ENCODE results near the gene NOL7.

The NOL7 gene

DNA sequence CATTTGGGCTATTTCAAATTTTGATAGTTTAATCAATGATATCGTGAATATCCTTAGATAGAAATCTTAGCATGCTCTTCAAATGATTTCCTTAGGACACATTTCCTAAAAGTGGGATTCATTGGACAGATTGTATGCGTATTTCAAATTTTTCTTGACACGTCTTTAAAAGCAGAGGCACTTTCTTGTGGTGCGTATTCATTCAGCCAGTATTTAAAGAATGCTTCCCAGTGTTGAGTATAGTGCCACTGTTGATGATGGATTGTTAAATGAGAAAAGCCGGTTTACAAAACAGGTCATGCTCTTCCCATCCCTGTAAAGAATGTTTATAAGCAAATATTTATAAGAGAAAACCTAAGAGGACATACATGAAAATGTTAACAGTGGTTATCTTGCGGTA is 15.1 kb upstream of the NOL7 start:
- no peak for DNase-seq

GRCh38 chr6:13604135-13604534 is 11.0 kb upstream of the NOL7 start:
- no peak for DNase-seq

- no peak for DNase-seq
Observed at GRCh38 chr6:13604546-13605416, 10.4 kb upstream of the NOL7 start.

GRCh38 chr6:13605634-13606033 is 9.5 kb upstream of the NOL7 start:
- DNase-seq, result no peak

GRCh38 chr6:13611715-13612114 is 3.4 kb upstream of the NOL7 start:
- no peak for DNase-seq

DNA sequence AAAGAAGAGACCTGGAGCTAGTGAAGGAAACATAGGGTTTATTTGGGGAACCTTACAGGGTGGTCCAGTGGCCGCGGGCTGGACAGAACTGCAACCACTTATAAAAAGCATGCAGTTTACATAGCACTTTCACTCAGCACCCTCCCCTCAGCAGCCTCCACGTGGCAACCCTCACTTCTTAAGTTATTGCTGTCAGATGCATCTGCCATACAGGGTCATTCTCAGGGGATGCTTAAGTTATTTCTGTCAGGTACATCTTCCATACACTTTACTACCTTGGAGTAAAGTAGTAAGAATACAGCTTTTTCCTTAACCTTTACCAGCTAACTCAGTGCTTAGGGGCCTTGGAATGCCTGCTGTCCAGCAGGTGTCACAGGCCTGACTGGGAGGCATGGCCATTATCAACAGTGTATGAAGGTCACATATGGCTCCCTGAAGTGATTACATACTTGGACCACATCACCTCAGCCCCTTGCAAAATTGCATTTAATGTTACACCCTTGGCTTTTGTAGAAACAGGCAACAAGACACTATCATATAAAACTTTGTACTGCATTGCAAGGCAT is 2.0 kb upstream of the NOL7 start:
- DNase-seq, result no peak

DNA sequence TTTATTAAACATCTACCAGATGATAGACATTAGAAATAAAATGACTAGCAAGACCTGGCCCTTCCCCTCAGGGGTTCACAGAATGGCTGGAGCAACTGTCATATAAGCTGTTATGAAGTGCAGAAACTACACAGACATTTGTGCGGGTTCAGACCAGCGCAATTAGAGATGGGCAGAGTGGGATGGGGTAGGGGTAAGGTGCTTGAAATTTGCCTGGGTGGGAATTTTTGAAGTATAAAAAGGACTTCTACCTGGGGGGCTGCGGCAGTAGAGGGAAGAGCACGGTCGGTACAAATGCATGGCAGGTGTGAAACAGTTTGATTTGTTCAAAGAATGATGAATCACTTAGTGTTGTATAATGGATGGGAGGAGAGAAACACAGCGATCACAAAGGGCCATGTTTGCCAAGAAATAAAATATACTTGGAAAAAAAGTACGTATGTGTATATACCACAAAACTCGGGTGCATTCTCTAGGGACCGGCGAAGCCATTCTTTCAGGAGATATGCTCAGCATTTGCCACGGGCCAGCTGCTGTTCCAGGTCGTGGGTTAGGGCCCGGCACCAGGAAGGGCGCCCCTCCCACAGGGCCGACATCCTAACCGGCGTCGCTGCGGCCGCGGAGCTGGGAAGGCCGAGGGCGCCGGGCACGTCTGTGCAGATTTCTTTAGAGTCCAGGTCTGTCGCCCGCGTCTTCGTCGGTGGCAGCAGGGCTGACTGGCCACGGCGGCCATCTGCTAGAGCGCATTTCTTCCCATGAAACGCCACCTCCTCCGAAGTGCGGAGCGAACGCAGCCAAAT is 809 bp upstream of the NOL7 start:
- peak; percentile 73 for DNase-seq

- DNase-seq, result peak; percentile 21
Observed at GRCh38 chr6:13615792-13616120, 621 bp downstream of the NOL7 start.

- DNase-seq, result no peak
Observed at GRCh38 chr6:13617066-13617465, 1.9 kb downstream of the NOL7 start.

- peak; percentile 52 for DNase-seq
Observed at GRCh38 chr6:13624871-13625288, 9.7 kb downstream of the NOL7 start.

GRCh38 chr6:13629459-13630116 is 14.5 kb downstream of the NOL7 start:
- DNase-seq, result no peak

DNA sequence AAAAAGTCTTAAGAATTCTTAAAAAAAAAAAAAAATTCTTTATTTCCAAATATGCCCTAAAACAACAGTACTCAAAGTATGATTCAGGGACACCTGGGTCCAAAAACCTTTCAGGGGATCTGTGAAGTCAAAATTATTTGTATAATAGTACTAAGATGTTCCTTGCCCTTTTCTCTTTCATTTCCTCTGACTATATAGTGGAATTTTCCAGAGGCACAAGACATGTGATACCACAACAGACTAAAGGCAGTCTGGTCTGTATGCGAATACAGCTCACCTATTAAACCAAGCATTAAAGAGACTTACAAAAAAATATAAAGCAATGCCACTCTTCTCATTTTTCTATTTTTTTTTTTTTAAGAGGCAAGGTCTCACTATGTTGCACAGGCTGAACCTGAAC is 15.4 kb downstream of the NOL7 start:
- DNase-seq, result no peak

GRCh38 chr6:13633343-13633742 is 18.2 kb downstream of the NOL7 start:
- no peak for DNase-seq

DNA sequence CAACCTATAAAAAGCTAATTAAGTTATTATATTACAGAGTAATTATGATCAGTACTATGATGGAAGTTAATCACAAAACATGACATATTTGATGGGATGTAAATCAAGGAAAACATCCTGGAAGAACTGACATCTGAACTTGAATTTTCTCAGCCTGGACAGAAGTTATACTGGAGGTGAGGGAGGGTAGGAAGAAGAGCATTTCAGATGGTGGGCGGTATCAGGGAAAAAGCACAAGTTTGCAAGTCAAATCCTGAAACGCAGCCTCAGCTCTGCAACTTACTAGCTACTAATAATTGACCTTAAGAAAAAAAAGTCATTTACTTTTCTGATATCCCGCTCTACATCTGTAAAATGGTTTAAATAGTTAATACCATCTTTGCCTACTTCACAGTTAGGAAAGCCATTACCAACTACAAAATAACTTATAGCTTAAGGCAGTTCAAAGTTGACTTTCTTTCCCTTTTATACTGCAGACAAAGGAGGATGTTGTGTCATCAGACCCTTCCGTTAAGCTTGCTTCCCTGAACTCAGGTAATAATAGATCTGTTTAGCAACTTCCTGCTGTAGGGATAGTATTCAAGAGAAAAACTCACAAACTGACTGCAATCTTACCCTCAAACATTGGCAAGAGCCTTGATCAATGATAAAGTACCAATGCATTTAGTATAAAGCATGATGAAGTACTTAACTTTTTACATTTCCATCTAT is 21.0 kb downstream of the NOL7 start:
- DNase-seq, result no peak

DNA sequence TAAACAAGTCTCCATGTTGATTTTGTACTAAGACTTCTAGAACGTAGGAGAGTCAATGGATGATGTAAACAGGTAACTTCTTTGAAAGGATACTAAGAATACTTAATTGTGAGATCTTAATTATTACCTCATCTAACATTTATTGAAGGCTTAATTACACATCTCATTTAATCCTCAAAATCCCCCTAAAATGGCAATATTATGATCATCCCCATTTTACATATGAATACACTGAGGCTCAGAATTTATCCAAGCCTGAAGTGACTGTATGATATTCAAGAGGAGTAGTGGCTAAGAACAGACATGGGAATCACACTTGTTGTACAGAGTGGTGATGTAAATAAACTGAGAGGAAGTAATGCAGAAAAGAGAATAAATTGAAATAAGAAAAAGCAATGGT is 22.9 kb downstream of the NOL7 start:
- DNase-seq, result no peak

DNA sequence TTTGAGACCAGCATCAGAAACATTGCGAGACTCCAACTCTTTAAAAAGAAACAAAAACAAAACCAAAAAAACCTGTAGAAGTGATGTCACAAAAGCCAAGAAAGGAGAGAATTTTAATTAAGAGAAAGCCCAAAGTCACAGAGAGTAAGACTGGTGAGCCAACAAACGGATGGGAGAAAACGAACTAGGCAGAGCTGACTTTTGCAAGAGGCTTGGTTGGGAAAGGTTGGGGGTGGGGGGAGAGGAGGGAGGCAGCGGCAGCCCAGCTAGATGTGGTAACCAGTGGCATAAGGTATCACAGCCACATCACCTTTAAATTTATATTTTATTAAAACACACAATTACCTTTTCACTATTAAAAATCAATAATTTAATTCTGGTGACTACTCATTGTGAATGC is 23.5 kb downstream of the NOL7 start:
- DNase-seq, result no peak

- no peak for DNase-seq
Observed at GRCh38 chr6:13641315-13641714, 26.2 kb downstream of the NOL7 start.

GRCh38 chr6:13643125-13643524 is 28.0 kb downstream of the NOL7 start:
- no peak for DNase-seq

DNA sequence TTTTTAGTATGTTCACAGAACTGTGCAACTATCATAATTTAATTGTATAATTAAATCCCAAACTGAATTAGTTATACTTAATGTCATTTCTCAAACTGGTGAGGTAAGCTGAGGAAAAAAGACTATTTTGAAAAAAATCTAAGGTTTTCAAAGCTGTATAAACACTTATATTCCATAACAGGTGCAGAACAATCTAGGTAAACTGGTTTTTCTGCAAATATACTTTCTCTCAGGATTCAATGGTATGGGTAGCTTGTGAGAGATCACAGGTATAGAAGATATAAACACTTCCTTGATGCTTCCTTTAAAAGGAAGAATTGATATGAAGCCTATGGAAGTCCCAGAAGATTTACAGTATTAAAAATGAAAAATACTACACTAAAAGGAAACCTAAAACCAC is 33.7 kb downstream of the NOL7 start:
- no peak for DNase-seq

GRCh38 chr6:13649393-13649792 is 34.3 kb downstream of the NOL7 start:
- no peak for DNase-seq

DNA sequence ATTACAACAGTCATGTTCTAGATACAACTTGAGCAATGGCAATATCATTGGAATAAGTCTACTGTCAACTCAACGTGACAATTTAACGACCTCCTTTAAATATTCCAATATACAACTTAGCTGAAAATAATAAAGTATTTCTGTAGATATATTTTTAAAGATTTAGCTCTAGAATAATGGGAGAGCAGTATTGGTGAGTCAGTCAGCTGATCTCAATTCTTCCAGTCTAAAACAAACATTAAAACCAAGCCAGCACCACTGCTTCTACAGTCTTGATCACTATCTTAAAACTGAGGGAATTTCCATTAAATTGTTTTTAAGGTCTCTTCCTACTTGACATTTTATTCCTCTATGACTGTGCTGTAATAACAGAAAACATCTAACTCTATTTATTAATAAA is 38.2 kb downstream of the NOL7 start:
- DNase-seq, result no peak

DNA sequence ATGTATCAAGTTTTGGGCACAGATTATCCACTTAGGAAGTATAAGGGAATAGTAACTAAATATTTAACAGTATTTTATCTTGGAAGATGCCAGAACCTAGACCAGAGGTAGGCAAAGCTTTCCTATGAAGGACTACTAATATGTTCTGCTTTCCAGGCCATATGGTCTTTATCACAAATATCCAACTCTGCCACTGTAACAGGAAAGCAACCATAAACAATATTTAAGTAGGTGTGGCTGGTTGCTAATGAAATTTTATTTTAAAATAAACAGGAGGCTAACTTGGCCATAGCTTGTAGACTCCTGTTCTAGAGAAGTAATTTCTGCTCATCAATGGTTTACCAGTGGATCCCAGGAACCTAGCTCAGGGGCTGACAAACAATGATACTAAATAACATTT is 39.4 kb downstream of the NOL7 start:
- peak; percentile 10 for DNase-seq

DNA sequence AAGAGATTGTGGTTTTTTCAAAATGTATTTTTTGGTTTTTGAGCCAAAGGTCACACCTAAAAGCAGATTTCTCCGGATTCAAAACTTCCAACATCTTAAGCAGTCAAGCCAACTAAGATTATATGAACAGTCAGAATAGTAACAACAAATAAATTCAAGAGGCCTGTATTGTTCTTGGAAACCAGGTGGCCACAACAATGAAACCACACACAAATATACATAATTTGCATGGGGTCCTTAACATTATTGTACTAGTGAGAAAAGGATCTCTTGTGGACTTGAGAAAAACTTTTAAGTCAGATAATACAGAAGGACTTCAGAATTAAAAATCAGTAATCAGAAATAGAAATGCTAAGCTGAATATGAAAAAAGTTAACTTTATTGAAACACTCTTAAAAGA is 40.6 kb downstream of the NOL7 start:
- DNase-seq, result no peak
